Measurements from ENCODE around the gene FOXJ3.

Gene FOXJ3

GRCh38 chr1:42312576-42313212 is 22.3 kb downstream of the FOXJ3 start:
- TF ChIP-seq CTCF (IDR thresholded peaks at IDR 0.05; ENCODE audit: control insufficient read depth, extremely low read depth, insufficient read depth): no peak
- peak; percentile 64 for DNase-seq (ENCODE audit: low read depth)
- no peak overlapping the region for H3K4me3 ChIP-seq (ENCODE audit: low read depth, low read length)

GRCh38 chr1:42311897-42312296 is 23.1 kb downstream of the FOXJ3 start:
- no peak overlapping the region for H3K4me3 ChIP-seq (ENCODE audit: low read depth, low read length)
- no peak for TF ChIP-seq CTCF (IDR thresholded peaks at IDR 0.05; ENCODE audit: control insufficient read depth, extremely low read depth, insufficient read depth)
- DNase-seq (ENCODE audit: low read depth): no peak

GRCh38 chr1:42311138-42311537 is 23.9 kb downstream of the FOXJ3 start:
- H3K4me3 ChIP-seq (ENCODE audit: low read depth, low read length): no peak overlapping the region
- no peak for TF ChIP-seq CTCF (IDR thresholded peaks at IDR 0.05; ENCODE audit: control insufficient read depth, extremely low read depth, insufficient read depth)
- DNase-seq (ENCODE audit: low read depth): no peak

GRCh38 chr1:42306977-42307376 is 28.1 kb downstream of the FOXJ3 start:
- DNase-seq (ENCODE audit: low read depth): no peak
- no peak overlapping the region for H3K4me3 ChIP-seq (ENCODE audit: low read depth, low read length)
- no peak for TF ChIP-seq CTCF (IDR thresholded peaks at IDR 0.05; ENCODE audit: control insufficient read depth, extremely low read depth, insufficient read depth)

GRCh38 chr1:42305639-42306038 is 29.4 kb downstream of the FOXJ3 start:
- no peak for TF ChIP-seq CTCF (IDR thresholded peaks at IDR 0.05; ENCODE audit: control insufficient read depth, extremely low read depth, insufficient read depth)
- DNase-seq (ENCODE audit: low read depth): no peak
- H3K4me3 ChIP-seq (ENCODE audit: low read depth, low read length): no peak overlapping the region

GRCh38 chr1:42302034-42302433 is 33.0 kb downstream of the FOXJ3 start:
- no peak for DNase-seq (ENCODE audit: low read depth)
- no peak for TF ChIP-seq CTCF (IDR thresholded peaks at IDR 0.05; ENCODE audit: control insufficient read depth, extremely low read depth, insufficient read depth)
- H3K4me3 ChIP-seq (ENCODE audit: low read depth, low read length): no peak overlapping the region

GRCh38 chr1:42298520-42298919 is 36.5 kb downstream of the FOXJ3 start:
- DNase-seq (ENCODE audit: low read depth): no peak
- no peak overlapping the region for H3K4me3 ChIP-seq (ENCODE audit: low read depth, low read length)
- no peak for TF ChIP-seq CTCF (IDR thresholded peaks at IDR 0.05; ENCODE audit: control insufficient read depth, extremely low read depth, insufficient read depth)
